H1 (cell line): Measurements from ENCODE around the gene TCAIM. TPM values are rescaled to one million over a fixed set of nuclear protein-coding genes. Genes with fewer than 3 reads are reported as not detected.

Source experiments
- CTCF ChIA-PET: fragments of 300-600 bp; sonication (Branson Sonifier 250); formaldehyde crosslinking; loops from one replicate; lab custom pipeline; 2021; ENCODE audit not compliant: partially characterized antibody; lab: Charles Lee
- POLR2A ChIA-PET: fragments of 300-600 bp; sonication (Branson Sonifier 250); formaldehyde crosslinking; loops from one replicate; lab custom pipeline; 2021; ENCODE audit warnings: inconsistent platforms; ENCODE audit not compliant: partially characterized antibody; lab: Charles Lee
- DNase-seq, 2 experiments: peaks; one replicate each; pipeline versions ENCODE4 v3.0.0 to v3.0.0-alpha.2; 2010 to 2022; ENCODE audit warnings: low spot score in 2 of 2, low read depth in 1 of 2, mixed read lengths in 1 of 2
- FAIRE-seq: peaks from 2 replicates; lab custom pipeline; 2011; peaks lifted over from hg19 to GRCh38; lab: Jason Lieb, UNC
- H2AFZ ChIP-seq: 2 replicates; pipeline ENCODE4 v1.8.1; 2012; ENCODE audit warnings: low read length, inconsistent platforms
- H2AK5ac ChIP-seq: 2 replicates; pipeline ENCODE4 v1.6.1; 2013; ENCODE audit warnings: low read depth, low read length
- H2BK120ac ChIP-seq: replicated peaks from 2 replicates; pipeline ENCODE3; 2013; ENCODE audit warnings: low read depth, low read length, inconsistent platforms
- H2BK12ac ChIP-seq: 2 replicates; pipeline ENCODE4 v1.6.1; 2013; ENCODE audit warnings: low read depth, low read length
- H2BK15ac ChIP-seq: 2 replicates; pipeline ENCODE4 v1.6.1; 2013; ENCODE audit warnings: low read length
- H2BK20ac ChIP-seq: 2 replicates; pipeline ENCODE4 v1.6.1; 2013; ENCODE audit warnings: low read length
- H2BK5ac ChIP-seq: 2 replicates; pipeline ENCODE4 v1.6.1; 2013; ENCODE audit warnings: low read depth, low read length
- H3K14ac ChIP-seq: 2 replicates; pipeline ENCODE4 v1.6.1; 2013; ENCODE audit warnings: inconsistent platforms; ENCODE audit not compliant: insufficient read length
- H3K18ac ChIP-seq: 2 replicates; pipeline ENCODE4 v1.6.1; 2013; ENCODE audit warnings: low read length; ENCODE audit errors: extremely low read depth
- H3K23ac ChIP-seq: 2 replicates; pipeline ENCODE4 v1.6.1; 2013; ENCODE audit warnings: inconsistent platforms; ENCODE audit not compliant: insufficient read length
- H3K23me2 ChIP-seq: 2 replicates; pipeline ENCODE4 v1.6.1; 2013; ENCODE audit warnings: low read depth, low read length
- H3K27ac ChIP-seq: 2 replicates; pipeline ENCODE4 v1.6.1; 2011; ENCODE audit warnings: low read depth, low read length, inconsistent platforms
- H3K27me3 ChIP-seq, 4 experiments: replicated peaks in 1 of 4; 1 replicate in 1 of 4; 2 replicates in 3 of 4; pipeline versions ENCODE4 v1.6.1 to v1.8.1; 2011 to 2013; ENCODE audit warnings: low read length in 3 of 4, mild to moderate bottlenecking in 3 of 4, inconsistent platforms in 2 of 4, mixed read lengths in 2 of 4, moderate library complexity in 1 of 4; ENCODE audit not compliant: control insufficient read depth in 3 of 4, insufficient read depth in 3 of 4; ENCODE audit errors: extremely low read depth in 1 of 4
- H3K36me3 ChIP-seq, 4 experiments: 2 replicates each; pipeline versions ENCODE4 v1.6.1 to v1.8.1; 2011 to 2013; ENCODE audit warnings: mild to moderate bottlenecking in 4 of 4, low read length in 3 of 4, moderate library complexity in 2 of 4, control low read depth in 1 of 4, inconsistent platforms in 1 of 4; ENCODE audit not compliant: insufficient read depth in 4 of 4, control insufficient read depth in 2 of 4
- H3K4ac ChIP-seq: replicated peaks from 2 replicates; pipeline ENCODE3; 2013; ENCODE audit warnings: low read length, low read depth, mixed read lengths, inconsistent platforms; ENCODE audit not compliant: insufficient read length
- H3K4me1 ChIP-seq, 4 experiments: replicated peaks in 1 of 4; 1 replicate in 1 of 4; 2 replicates in 3 of 4; pipeline versions ENCODE4 v1.6.1 to v1.8.1; 2011 to 2013; ENCODE audit warnings: low read length in 3 of 4, inconsistent platforms in 2 of 4, mixed read lengths in 1 of 4; ENCODE audit not compliant: insufficient read depth in 4 of 4, control insufficient read depth in 3 of 4
- H3K4me2 ChIP-seq, 2 experiments: 2 replicates each; pipeline versions ENCODE4 v1.6.1 to v1.8.1; 2011 to 2013; ENCODE audit warnings: low read depth in 2 of 2, low read length in 2 of 2, control low read depth in 1 of 2, inconsistent platforms in 1 of 2, mild to moderate bottlenecking in 1 of 2; ENCODE audit not compliant: insufficient read depth in 1 of 2
- H3K4me3 ChIP-seq, 4 experiments: fragments of 200-600, 300-600 bp in 1 of 4; sonication (generic), shearing (Covaris generic), sonication (Bioruptor Twin) in 1 of 4; 2 replicates each; pipeline versions ENCODE4 v1.5.1 to v1.8.1; 2011 to 2016; ENCODE audit warnings: low read length in 4 of 4, low read depth in 3 of 4, control low read depth in 2 of 4, inconsistent platforms in 2 of 4, mild to moderate bottlenecking in 2 of 4, mixed read lengths in 1 of 4, moderate library complexity in 1 of 4; ENCODE audit not compliant: insufficient read depth in 2 of 4; ENCODE audit errors: extremely low read depth in 1 of 4
- H3K56ac ChIP-seq: replicated peaks from 2 replicates; pipeline ENCODE3; 2013; ENCODE audit warnings: low read depth, mild to moderate bottlenecking, mixed read lengths, low read length, inconsistent platforms; ENCODE audit not compliant: insufficient read length
- H3K79me1 ChIP-seq: 2 replicates; pipeline ENCODE4 v1.6.1; 2013; ENCODE audit warnings: low read depth, low read length, control low read depth
- H3K79me2 ChIP-seq, 2 experiments: 2 replicates each; pipeline versions ENCODE4 v1.6.1 to v1.8.1; 2012 to 2013; ENCODE audit warnings: low read length in 2 of 2, mild to moderate bottlenecking in 2 of 2, inconsistent platforms in 1 of 2; ENCODE audit not compliant: insufficient read depth in 2 of 2, control insufficient read depth in 1 of 2
- H3K9ac ChIP-seq, 4 experiments: replicated peaks in 1 of 4; 1 replicate in 1 of 4; 2 replicates in 3 of 4; pipeline versions ENCODE4 v1.6.1 to v1.8.1; 2011 to 2013; ENCODE audit warnings: low read depth in 3 of 4, low read length in 3 of 4, control low read depth in 2 of 4, mild to moderate bottlenecking in 2 of 4, moderate library complexity in 2 of 4, inconsistent platforms in 1 of 4; ENCODE audit errors: extremely low read depth in 1 of 4
- H3K9me3 ChIP-seq, 2 experiments: 2 replicates each; pipeline versions ENCODE4 v1.6.1 to v1.8.1; 2012 to 2013; ENCODE audit warnings: mild to moderate bottlenecking in 2 of 2, moderate library complexity in 2 of 2, control low read depth in 1 of 2, inconsistent platforms in 1 of 2, low read depth in 1 of 2, low read length in 1 of 2, mixed read lengths in 1 of 2; ENCODE audit not compliant: insufficient read depth in 2 of 2
- H4K20me1 ChIP-seq, 2 experiments: replicated peaks in 1 of 2; 2 replicates each; pipeline versions ENCODE3 to v1.8.1; 2011 to 2013; ENCODE audit warnings: inconsistent platforms in 2 of 2, low read length in 2 of 2, mild to moderate bottlenecking in 1 of 2; ENCODE audit not compliant: insufficient read depth in 2 of 2, control insufficient read depth in 1 of 2
- H4K5ac ChIP-seq: 2 replicates; pipeline ENCODE4 v1.6.1; 2013; ENCODE audit warnings: low read length, low read depth, mixed read lengths, inconsistent platforms; ENCODE audit not compliant: insufficient read length
- H4K8ac ChIP-seq: 2 replicates; pipeline ENCODE4 v1.8.0; 2013; ENCODE audit warnings: mild to moderate bottlenecking, moderate library complexity, low read length, inconsistent platforms; ENCODE audit not compliant: insufficient read depth; ENCODE audit errors: extremely low read depth
- H4K91ac ChIP-seq: replicated peaks from 2 replicates; pipeline ENCODE3; 2013; ENCODE audit warnings: low read length, mixed read lengths, inconsistent platforms; ENCODE audit not compliant: insufficient read length
- CEBPB ChIP-seq: IDR thresholded peaks from 2 replicates; pipeline ENCODE4 v1.6.1; 2012; ENCODE audit warnings: low read depth, low read length
- EP300 ChIP-seq, 2 experiments: IDR thresholded peaks; 1 replicate in 1 of 2; 2 replicates in 1 of 2; pipeline ENCODE4 v1.6.1; 2011 to 2012; ENCODE audit warnings: low read depth in 2 of 2, low read length in 2 of 2, mild to moderate bottlenecking in 2 of 2, borderline replicate concordance in 1 of 2, inconsistent platforms in 1 of 2, moderate library complexity in 1 of 2
- GTF2F1 ChIP-seq: IDR thresholded peaks from 2 replicates; pipeline ENCODE4 v1.6.1; 2012; ENCODE audit warnings: low read depth, low read length, improper control_type of control experiment, borderline replicate concordance
- POLR2A ChIP-seq, 2 experiments: IDR thresholded peaks; 1 replicate in 1 of 2; 2 replicates in 1 of 2; pipeline ENCODE4 v1.6.1; 2011; ENCODE audit warnings: low read depth in 2 of 2, low read length in 2 of 2, mild to moderate bottlenecking in 2 of 2; ENCODE audit errors: control extremely low read depth in 1 of 2
- POLR2AphosphoS5 ChIP-seq: IDR thresholded peaks from 2 replicates; pipeline ENCODE4 v1.6.1; 2011; ENCODE audit warnings: low read depth, low read length
- RAD21 ChIP-seq, 2 experiments: IDR thresholded peaks in 1 of 2; conservative IDR thresholded peaks in 1 of 2; 2 replicates each; pipeline ENCODE4 v1.6.1; 2011; ENCODE audit warnings: low read depth in 2 of 2, low read length in 2 of 2, improper control_type of control experiment in 1 of 2, inconsistent platforms in 1 of 2, mild to moderate bottlenecking in 1 of 2, moderate library complexity in 1 of 2
- WGBS, 2 experiments: shearing (Covaris generic) in 1 of 2; methylation state at CpG; one replicate each; pipeline versions ENCODE4 v1.1.6 to v1.1.7; 2013 to 2015; ENCODE audit warnings: low lambda C conversion rate in 2 of 2, mixed read lengths in 2 of 2, inconsistent platforms in 1 of 2, low coverage in 1 of 2, missing lambda C conversion rate in 1 of 2; ENCODE audit not compliant: insufficient replicate concordance in 2 of 2, insufficient coverage in 1 of 2, insufficient read length in 1 of 2; ENCODE audit errors: extremely low coverage in 1 of 2, missing lambda C conversion rate in 1 of 2; 5-methylcytosine and 5-hydroxymethylcytosine counted together
- polyA plus RNA-seq, 7 experiments: library from polyadenylated mRNA; depleted of rRNA in 3 of 7; stranded (reverse) in 5 of 7; unstranded in 2 of 7; fragments of >200 nt in 5 of 7; fragments of 200-250 nt in 2 of 7; gene quantifications; 1 replicate in 5 of 7; 2 replicates in 1 of 7; 4 replicates in 1 of 7; pipeline versions ENCODE4 v1.2.1 to v1.2.3, GENCODE V29; 2011 to 2013; ENCODE audit warnings: missing spikeins in 2 of 7, mixed read lengths in 2 of 7
- total RNA-seq: library from RNA; stranded (reverse); fragmentation: NEBNext Ultra II Directional; extraction: Animal tissue kit (Norgen Biotek cat#: 25700); gene quantifications from 2 replicates; pipeline ENCODE4 v1.2.1, GENCODE V29; 2021
- TF ChIP-seq, protein P1 (sequence below): IDR thresholded peaks from 2 replicates; pipeline ENCODE4 v1.6.1; 2011; ENCODE audit warnings: low read length, improper control_type of control experiment

TCAIM gene
- total and polyA plus RNA-seq, 2 of the 8 experiments (the other 6 are each of a cell fraction or from before 2014, with no cell fraction given), result 6.9 to 22.1 TPM

DNA sequence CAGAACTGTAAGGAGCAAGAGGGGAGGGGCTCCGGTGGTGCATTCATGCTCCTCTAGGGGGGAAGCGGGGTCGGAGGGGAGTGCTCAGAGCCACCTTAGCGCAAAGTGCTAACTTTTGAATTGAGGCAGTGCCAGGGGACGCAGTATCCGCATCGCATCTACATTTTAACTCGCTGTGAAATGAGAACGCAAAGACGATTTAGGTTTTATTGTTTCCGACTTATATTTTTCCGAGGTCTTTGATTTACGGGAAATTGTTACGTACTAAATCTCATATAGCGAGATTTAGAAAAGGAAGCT lies 212 bp downstream of the TCAIM start:
- Histone ChIP-seq H2BK15ac (no peak overlapping the region), H3K23ac (no peak overlapping the region), H2AK5ac (no peak overlapping the region), H3K4me1 (peaks cover 0 to 6% (median 3%) of the 10 kb centered on the region in 4 experiments; a peak in 4 of 7 replicates), H3K79me2 (peaks cover 0 to 28% of the 10 kb centered on the region in 2 experiments; a peak in 3 of 4 replicates), H2BK12ac (no peak overlapping the region), H3K56ac (no peak overlapping the region), H2BK5ac (peak overlapping the region; percentile 98; the same call in 1 of the 2 replicates), H4K5ac (no peak overlapping the region), H2BK120ac (no peak overlapping the region), H3K4me2 (peak overlapping the region; percentile 70), H3K18ac (0 out of 2 replicates have a peak overlapping the region, but pooled peaks have one; percentile 68), H3K36me3 (peaks cover 0 to 3% (median 0%) of the 10 kb centered on the region in 4 experiments; a peak in 1 of 8 replicates), H4K8ac (no peak overlapping the region), H3K4me3 (peak overlapping the region; percentile 58 to 80 (median 71)), H3K4ac (no peak overlapping the region), H3K27me3 (no peaks in the 10 kb centered on the region), H3K9ac (peak overlapping the region in 3 of 4 experiments; percentile 36 to 92 (median 92); a peak in 5 of 7 replicates), H3K9me3 (no peaks in the 10 kb centered on the region), H3K23me2 (no peaks in the 10 kb centered on the region), H3K27ac (peak overlapping the region; percentile 95; the same call in 1 of the 2 replicates), H2AFZ (no peak overlapping the region), H3K79me1 (no peaks in the 10 kb centered on the region), H4K91ac (no peak overlapping the region), H3K14ac (no peak overlapping the region), H4K20me1 (no peaks in the 10 kb centered on the region), H2BK20ac (no peak overlapping the region)
- POLR2A ChIA-PET, result interaction anchor here (0.6 to 2.0 kb wide), 14 partner anchors 18 to 423 kb away, joined by 3 to 7 read pairs (median 4); partner anchors contain the start of genes KIAA1143, KIF15 and ZNF660
- DNase-seq, result no peak
- 1% methylated on average over 15 of the region's 15 CpGs; no CpG with 5 or more reads in 1 of the 2 experiments for WGBS, 2 experiments
- no peak for FAIRE-seq
- no peak for TF ChIP-seq GTF2F1
- TF ChIP-seq POLR2A (IDR thresholded peaks at IDR 0.05; ENCODE audit: control extremely low read depth in 1 of 2, low read depth in 2 of 2, low read length in 2 of 2), result peak in 1 of 2 experiments; percentile 16; a peak in 1 of 3 replicates
- TF ChIP-seq EP300 (IDR thresholded peaks at IDR 0.05; ENCODE audit: borderline replicate concordance in 1 of 2, low read depth in 2 of 2, low read length in 2 of 2), result 0 out of 3 replicates have a peak, but pooled peaks of 1 of the 2 experiments have one; percentile 1
- TF ChIP-seq, protein P1, sequence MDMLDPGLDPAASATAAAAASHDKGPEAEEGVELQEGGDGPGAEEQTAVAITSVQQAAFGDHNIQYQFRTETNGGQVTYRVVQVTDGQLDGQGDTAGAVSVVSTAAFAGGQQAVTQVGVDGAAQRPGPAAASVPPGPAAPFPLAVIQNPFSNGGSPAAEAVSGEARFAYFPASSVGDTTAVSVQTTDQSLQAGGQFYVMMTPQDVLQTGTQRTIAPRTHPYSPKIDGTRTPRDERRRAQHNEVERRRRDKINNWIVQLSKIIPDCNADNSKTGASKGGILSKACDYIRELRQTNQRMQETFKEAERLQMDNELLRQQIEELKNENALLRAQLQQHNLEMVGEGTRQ, result no peak
- TF ChIP-seq CEBPB, result no peak
- TF ChIP-seq RAD21 (IDR thresholded peaks at IDR 0.05 in 1 of 2, conservative IDR thresholded peaks at IDR 0.05 in 1 of 2; ENCODE audit: low read depth in 2 of 2, low read length in 2 of 2), result peak in 1 of 2 experiments; percentile 8; a peak in 1 of 4 replicates
- TF ChIP-seq POLR2AphosphoS5, result peak; percentile 5; the same call in 1 of the 2 replicates
- CTCF ChIA-PET, result interaction anchor here (0.6 to 5.5 kb wide), 2 partner anchors 15 to 20 kb away, joined by 4 to 20 read pairs; no protein-coding TSS in a partner anchor
